Measurements from ENCODE around the gene HSF4.

Gene HSF4

GRCh38 chr16:67155295-67156142 lies 9.0 kb upstream of the HSF4 start (continued):
- TF ChIP-seq PRDM10 (tag by site-specific recombination; IDR thresholded peaks at IDR 0.05) (0 out of 2 replicates have a peak, but pooled peaks have one; percentile 18), ZNF621 (tag by site-specific recombination; IDR thresholded peaks at IDR 0.05) (no peak), ZNF514 (tag by site-specific recombination; IDR thresholded peaks at IDR 0.05) (no peak), ZNF624 (tag by site-specific recombination; IDR thresholded peaks at IDR 0.05) (no peak), ZNF747 (tag by site-specific recombination; IDR thresholded peaks at IDR 0.05) (no peak), KLF10 (tag by site-specific recombination; IDR thresholded peaks at IDR 0.05) (no peak), ZNF561 (tag by site-specific recombination; IDR thresholded peaks at IDR 0.05; ENCODE audit: borderline replicate concordance) (peak; percentile 83), HOXD13 (CRISPR knock-in tag; IDR thresholded peaks at IDR 0.05; ENCODE audit: borderline replicate concordance) (no peak), ZNF660 (tag by site-specific recombination; IDR thresholded peaks at IDR 0.05) (peak; percentile 91), REPIN1 (tag by site-specific recombination; IDR thresholded peaks at IDR 0.05; ENCODE audit: low read depth) (no peak), KLF17 (tag by site-specific recombination; IDR thresholded peaks at IDR 0.05) (no peak), ZBTB44 (tag by site-specific recombination; IDR thresholded peaks at IDR 0.05) (peak; percentile 93), ZNF654 (tag by site-specific recombination; IDR thresholded peaks at IDR 0.05; ENCODE audit: low read depth) (peak; percentile 15; the same call in 1 of the 2 replicates), ZBTB7A (tag by site-specific recombination; IDR thresholded peaks at IDR 0.05; ENCODE audit: low read depth) (no peak), EGR2 (tag by site-specific recombination; IDR thresholded peaks at IDR 0.05; ENCODE audit: low read depth) (no peak), ZNF513 (tag by site-specific recombination; IDR thresholded peaks at IDR 0.05) (no peak), ZNF354C (tag by site-specific recombination; IDR thresholded peaks at IDR 0.05; ENCODE audit: borderline replicate concordance, low read depth) (no peak), ZNF10 (tag by site-specific recombination; IDR thresholded peaks at IDR 0.05) (no peak), ZSCAN18 (tag by site-specific recombination; IDR thresholded peaks at IDR 0.05) (no peak), ZNF571 (tag by site-specific recombination; IDR thresholded peaks at IDR 0.05) (no peak)
- TF ChIP-seq, protein P1, sequence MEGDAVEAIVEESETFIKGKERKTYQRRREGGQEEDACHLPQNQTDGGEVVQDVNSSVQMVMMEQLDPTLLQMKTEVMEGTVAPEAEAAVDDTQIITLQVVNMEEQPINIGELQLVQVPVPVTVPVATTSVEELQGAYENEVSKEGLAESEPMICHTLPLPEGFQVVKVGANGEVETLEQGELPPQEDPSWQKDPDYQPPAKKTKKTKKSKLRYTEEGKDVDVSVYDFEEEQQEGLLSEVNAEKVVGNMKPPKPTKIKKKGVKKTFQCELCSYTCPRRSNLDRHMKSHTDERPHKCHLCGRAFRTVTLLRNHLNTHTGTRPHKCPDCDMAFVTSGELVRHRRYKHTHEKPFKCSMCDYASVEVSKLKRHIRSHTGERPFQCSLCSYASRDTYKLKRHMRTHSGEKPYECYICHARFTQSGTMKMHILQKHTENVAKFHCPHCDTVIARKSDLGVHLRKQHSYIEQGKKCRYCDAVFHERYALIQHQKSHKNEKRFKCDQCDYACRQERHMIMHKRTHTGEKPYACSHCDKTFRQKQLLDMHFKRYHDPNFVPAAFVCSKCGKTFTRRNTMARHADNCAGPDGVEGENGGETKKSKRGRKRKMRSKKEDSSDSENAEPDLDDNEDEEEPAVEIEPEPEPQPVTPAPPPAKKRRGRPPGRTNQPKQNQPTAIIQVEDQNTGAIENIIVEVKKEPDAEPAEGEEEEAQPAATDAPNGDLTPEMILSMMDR (tag by site-specific recombination; IDR thresholded peaks at IDR 0.05), result peak; percentile 67
